AG04449 (cell line): ENCODE measurements around the gene ATP10B.
"Not testable (repeated sequence)": the region's sequence is repeated elsewhere in the genome, so short reads cannot be mapped to it uniquely, and the experiment has no call there.

Experiments
- CTCF ChIA-PET: fragments of 350-600 bp; formaldehyde crosslinking; extraction: SDS; loops from one replicate; lab custom pipeline; 2021; ENCODE audit warnings: antibody characterized with exemption; lab: Yijun Ruan, JAX
- POLR2A ChIA-PET: fragments of 400-600, 350-600 bp; formaldehyde crosslinking; extraction: SDS; loops from one replicate; lab custom pipeline; 2020; ENCODE audit warnings: antibody characterized with exemption, inconsistent platforms; lab: Yijun Ruan, JAX
- DNase-seq: peaks from one replicate; pipeline ENCODE4 v3.0.0-alpha.2; 2010; ENCODE audit warnings: low read depth, low spot score
- H3K4me3 ChIP-seq: 2 replicates; pipeline ENCODE4 v1.5.1; 2011; ENCODE audit warnings: low read depth, mild to moderate bottlenecking, control low read depth, low read length
- CTCF ChIP-seq: IDR thresholded peaks from one replicate; pipeline ENCODE4 v1.5.1; 2011; ENCODE audit warnings: mild to moderate bottlenecking, moderate library complexity, low read length, control low read depth, inconsistent platforms; ENCODE audit not compliant: insufficient read depth; ENCODE audit errors: missing control alignments

The ATP10B gene

GRCh38 chr5:160852049-160852448 is at the start of gene ATP10B:
ATP10B (minus strand) TSS chr5:160852211; CDS start chr5:160688074, 164,137 bp downstream.
- ChIA-PET POLR2A (no interaction called here), CTCF (no interaction called here)
- no peak for TF ChIP-seq CTCF
- no peak within 1 kb of the TSS for H3K4me3 ChIP-seq
- DNase-seq, result no peak

- ChIA-PET CTCF (no interaction called here), POLR2A (no interaction called here)
- no peak overlapping the region for H3K4me3 ChIP-seq
- TF ChIP-seq CTCF, result no peak
- DNase-seq, result no peak
Measured at GRCh38 chr5:160901656-160902055, 49.6 kb upstream of the ATP10B start.

DNA sequence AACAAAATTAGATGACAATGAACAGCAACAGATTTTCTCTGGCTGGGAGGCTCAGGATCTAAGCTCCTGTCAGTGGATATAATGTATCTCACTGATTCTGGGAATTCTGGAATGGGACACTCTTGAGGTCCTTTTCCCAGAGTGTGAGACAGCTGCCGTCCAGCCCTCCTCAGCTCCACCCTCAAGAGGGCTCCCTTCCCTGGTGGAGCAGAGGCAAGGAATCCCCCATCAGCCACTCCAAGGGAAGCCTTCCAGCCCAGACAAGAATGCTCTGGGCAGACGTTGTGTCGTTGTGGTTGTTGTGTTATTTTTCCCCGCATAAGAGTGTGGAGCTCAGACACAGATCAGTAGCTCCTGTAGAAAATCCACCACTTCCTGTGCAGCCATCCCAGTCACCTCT is 47.7 kb upstream of the ATP10B start:
- H3K4me3 ChIP-seq, result no peak overlapping the region
- ChIA-PET POLR2A (no interaction called here), CTCF (no interaction called here)
- TF ChIP-seq CTCF, result no peak
- no peak for DNase-seq

GRCh38 chr5:160893180-160893964 is 41.4 kb upstream of the ATP10B start:
- H3K4me3 ChIP-seq, POLR2A ChIA-PET, DNase-seq, CTCF ChIA-PET: not testable (repeated sequence)

DNA sequence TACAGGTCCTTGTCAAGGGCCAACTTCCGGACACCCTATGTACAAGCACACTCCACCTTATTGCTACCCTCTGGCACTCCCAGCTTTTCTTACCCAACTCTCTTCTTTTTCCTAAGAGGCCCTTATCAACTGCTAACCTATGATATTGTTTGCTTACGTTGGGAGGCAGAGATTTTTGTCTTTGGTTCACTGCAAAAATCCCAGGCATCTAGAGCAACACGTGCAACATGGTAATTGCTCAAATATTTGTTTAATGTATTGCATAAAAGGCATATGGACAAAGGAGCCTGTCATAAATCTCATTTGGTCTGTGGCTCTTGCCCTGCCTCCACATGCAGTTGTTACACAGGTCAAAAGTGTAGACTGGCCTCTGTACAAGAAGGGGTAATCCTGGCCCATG is 35.8 kb upstream of the ATP10B start:
- no peak for TF ChIP-seq CTCF
- POLR2A ChIA-PET, result no interaction called here
- CTCF ChIA-PET, result no interaction called here
- no peak overlapping the region for H3K4me3 ChIP-seq
- DNase-seq, result no peak

GRCh38 chr5:160873560-160874200 is 21.7 kb upstream of the ATP10B start:
- DNase-seq, H3K4me3 ChIP-seq, CTCF ChIA-PET, POLR2A ChIA-PET: not testable (repeated sequence)

DNA sequence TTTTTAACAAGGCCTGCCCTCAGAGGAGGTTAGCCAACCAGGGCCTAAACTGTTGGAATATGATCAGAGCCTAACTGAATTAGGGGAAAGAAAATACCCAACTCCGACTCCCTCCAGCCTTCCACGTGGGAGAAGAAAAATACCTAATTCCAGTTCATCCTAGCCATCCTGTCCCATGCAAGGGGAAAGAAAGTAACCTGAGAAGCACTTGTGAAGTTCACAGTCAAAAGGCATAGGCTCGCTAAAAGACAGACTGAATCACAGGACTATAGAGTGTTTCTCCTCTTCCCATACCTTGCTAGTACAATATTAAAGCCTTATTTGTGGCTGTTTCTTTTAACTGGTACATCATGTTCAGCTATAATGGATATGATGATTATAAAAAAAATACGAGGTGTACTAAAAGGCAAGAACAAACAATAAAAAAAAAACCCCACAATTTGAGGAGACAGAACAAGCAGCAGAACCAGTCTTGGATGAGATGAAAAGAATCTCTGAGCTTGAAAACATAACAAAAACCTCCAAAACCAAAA is 18.0 kb upstream of the ATP10B start:
- POLR2A ChIA-PET, result no interaction called here
- DNase-seq, result no peak
- CTCF ChIA-PET, result no interaction called here

More for the DNA sequence above, 18.0 kb upstream of the ATP10B start:
- H3K4me3 ChIP-seq, result no peak overlapping the region
- no peak for TF ChIP-seq CTCF
